ENCODE data around the gene SCAF11. TPM values are rescaled to one million over a fixed set of nuclear protein-coding genes. Genes with fewer than 3 reads are reported as not detected.

The SCAF11 gene
- polyA plus RNA-seq, 1 donor from 2014 or later: 20.4 TPM

GRCh38 chr12:45974171-45974719 is 16.1 kb downstream of the SCAF11 start:
- H3F3A ChIP-seq (ENCODE audit: insufficient read depth, low read length, poor library complexity, severe bottlenecking): no peaks in the 10 kb centered on the region
- no peak overlapping the region for H3K4me2 ChIP-seq (ENCODE audit: low read length)
- TF ChIP-seq, protein P1, sequence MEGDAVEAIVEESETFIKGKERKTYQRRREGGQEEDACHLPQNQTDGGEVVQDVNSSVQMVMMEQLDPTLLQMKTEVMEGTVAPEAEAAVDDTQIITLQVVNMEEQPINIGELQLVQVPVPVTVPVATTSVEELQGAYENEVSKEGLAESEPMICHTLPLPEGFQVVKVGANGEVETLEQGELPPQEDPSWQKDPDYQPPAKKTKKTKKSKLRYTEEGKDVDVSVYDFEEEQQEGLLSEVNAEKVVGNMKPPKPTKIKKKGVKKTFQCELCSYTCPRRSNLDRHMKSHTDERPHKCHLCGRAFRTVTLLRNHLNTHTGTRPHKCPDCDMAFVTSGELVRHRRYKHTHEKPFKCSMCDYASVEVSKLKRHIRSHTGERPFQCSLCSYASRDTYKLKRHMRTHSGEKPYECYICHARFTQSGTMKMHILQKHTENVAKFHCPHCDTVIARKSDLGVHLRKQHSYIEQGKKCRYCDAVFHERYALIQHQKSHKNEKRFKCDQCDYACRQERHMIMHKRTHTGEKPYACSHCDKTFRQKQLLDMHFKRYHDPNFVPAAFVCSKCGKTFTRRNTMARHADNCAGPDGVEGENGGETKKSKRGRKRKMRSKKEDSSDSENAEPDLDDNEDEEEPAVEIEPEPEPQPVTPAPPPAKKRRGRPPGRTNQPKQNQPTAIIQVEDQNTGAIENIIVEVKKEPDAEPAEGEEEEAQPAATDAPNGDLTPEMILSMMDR (IDR thresholded peaks at IDR 0.05; ENCODE audit: poor library complexity, severe bottlenecking): no peak
- no peak for TF ChIP-seq EP300 (conservative IDR thresholded peaks at IDR 0.05; ENCODE audit: poor library complexity, severe bottlenecking)
- TF ChIP-seq MXI1 (conservative IDR thresholded peaks at IDR 0.05; ENCODE audit: poor library complexity, severe bottlenecking): no peak
- no peak for TF ChIP-seq TAF1 (IDR thresholded peaks at IDR 0.05; ENCODE audit: low read depth)
- TF ChIP-seq SMC3 (conservative IDR thresholded peaks at IDR 0.05; ENCODE audit: poor library complexity): no peak
- TF ChIP-seq REST (IDR thresholded peaks at IDR 0.05; ENCODE audit: borderline replicate concordance): no peak
- TF ChIP-seq POLR2AphosphoS5 (IDR thresholded peaks at IDR 0.05): no peak
- no peak for TF ChIP-seq EZH2 (IDR thresholded peaks at IDR 0.05; ENCODE audit: borderline replicate concordance, insufficient read depth, low read length, poor library complexity, severe bottlenecking)
- TF ChIP-seq RAD21 (conservative IDR thresholded peaks at IDR 0.05): no peak
- H3K9me2 ChIP-seq (ENCODE audit: insufficient read depth, low read length): no peaks in the 10 kb centered on the region
- no peak overlapping the region for H3K27ac ChIP-seq (ENCODE audit: low read length)
- H3K36me3 ChIP-seq (ENCODE audit: insufficient read depth, low read length): no peaks in the 10 kb centered on the region
- H3K9ac ChIP-seq (ENCODE audit: low read length): no peak overlapping the region
- H2AFZ ChIP-seq (ENCODE audit: low read depth, low read length): no peak overlapping the region
- no peaks in the 10 kb centered on the region for H3K9me3 ChIP-seq (ENCODE audit: low read length)
- H3K4me3 ChIP-seq (ENCODE audit: low read length): no peak overlapping the region
- H3K27me3 ChIP-seq (ENCODE audit: insufficient read depth, low read depth, low read length): no peaks in the 10 kb centered on the region
- peaks cover 65% of the 10 kb centered on the region for H3K79me2 ChIP-seq (replicated peaks; ENCODE audit: insufficient read depth, low read length)
- H4K20me1 ChIP-seq (ENCODE audit: insufficient read depth): no peaks in the 10 kb centered on the region

- H3K9ac ChIP-seq (ENCODE audit: low read length): no peak overlapping the region
These were observed 16.8 kb downstream of the SCAF11 start for GRCh38 chr12:45973526-45973925.

More at GRCh38 chr12:45973526-45973925, 16.8 kb downstream of the SCAF11 start:
- H3K36me3 ChIP-seq (ENCODE audit: insufficient read depth, low read length): no peaks in the 10 kb centered on the region
- H3K79me2 ChIP-seq (replicated peaks; ENCODE audit: insufficient read depth, low read length): peaks cover 62% of the 10 kb centered on the region
- H3K27me3 ChIP-seq (ENCODE audit: insufficient read depth, low read depth, low read length): no peaks in the 10 kb centered on the region
- H3K9me2 ChIP-seq (ENCODE audit: insufficient read depth, low read length): no peaks in the 10 kb centered on the region
- no peak overlapping the region for H3K27ac ChIP-seq (ENCODE audit: low read length)
- no peaks in the 10 kb centered on the region for H3K9me3 ChIP-seq (ENCODE audit: low read length)
- H3K4me2 ChIP-seq (ENCODE audit: low read length): no peak overlapping the region
- no peaks in the 10 kb centered on the region for H3F3A ChIP-seq (ENCODE audit: insufficient read depth, low read length, poor library complexity, severe bottlenecking)
- no peaks in the 10 kb centered on the region for H4K20me1 ChIP-seq (ENCODE audit: insufficient read depth)
- TF ChIP-seq EP300 (conservative IDR thresholded peaks at IDR 0.05; ENCODE audit: poor library complexity, severe bottlenecking) (no peak), SMC3 (conservative IDR thresholded peaks at IDR 0.05; ENCODE audit: poor library complexity) (no peak), REST (IDR thresholded peaks at IDR 0.05; ENCODE audit: borderline replicate concordance) (no peak), TAF1 (IDR thresholded peaks at IDR 0.05; ENCODE audit: low read depth) (no peak), POLR2AphosphoS5 (IDR thresholded peaks at IDR 0.05) (no peak), MXI1 (conservative IDR thresholded peaks at IDR 0.05; ENCODE audit: poor library complexity, severe bottlenecking) (no peak), EZH2 (IDR thresholded peaks at IDR 0.05; ENCODE audit: borderline replicate concordance, insufficient read depth, low read length, poor library complexity, severe bottlenecking) (no peak), RAD21 (conservative IDR thresholded peaks at IDR 0.05) (no peak)
- TF ChIP-seq, protein P1 (IDR thresholded peaks at IDR 0.05; ENCODE audit: poor library complexity, severe bottlenecking): no peak
- H2AFZ ChIP-seq (ENCODE audit: low read depth, low read length): no peak overlapping the region
- H3K4me3 ChIP-seq (ENCODE audit: low read length): no peak overlapping the region

Measured in neural cell (in vitro differentiated cells).